Activated naive CD8-positive, alpha-beta T cell treated with anti-CD3 and anti-CD28 coated beads, Interleukin-2, amount 50 U/mL, for 24 hours (primary cell): Measurements from ENCODE around the gene ALKBH5.

Experiments used
- ATAC-seq: fragments of 150-1000 bp; cut with Tn5 transposase; one replicate; pipeline ENCODE4 v1.10.0; 2021
- DNase-seq: peaks from one replicate; pipeline ENCODE4 v3.0.0; 2021
- H3K27ac Mint-ChIP-seq: one replicate; pipeline ENCODE4 v1.8.0; 2021; ENCODE audit warnings: mild to moderate bottlenecking, mixed read lengths
- H3K27me3 Mint-ChIP-seq: one replicate; pipeline ENCODE4 v1.8.0; 2021; ENCODE audit warnings: mixed read lengths
- H3K36me3 Mint-ChIP-seq: one replicate; pipeline ENCODE4 v1.8.0; 2021; ENCODE audit warnings: low read depth, mixed read lengths
- H3K4me1 Mint-ChIP-seq: one replicate; pipeline ENCODE4 v1.8.0; 2021; ENCODE audit warnings: mixed read lengths
- H3K4me3 Mint-ChIP-seq: one replicate; pipeline ENCODE4 v1.8.0; 2021; ENCODE audit warnings: mild to moderate bottlenecking, moderate library complexity, mixed read lengths
- H3K9me3 Mint-ChIP-seq: one replicate; pipeline ENCODE4 v1.8.0; 2021; ENCODE audit warnings: mixed read lengths

Gene ALKBH5

GRCh38 chr17:18183334-18184142 lies at the start of gene ALKBH5:
Gene ALKBH5, plus strand, starts transcription at chr17:18183828. Its CDS starts 416 bp downstream, at chr17:18184244.
- ATAC-seq = peak; percentile 79
- H3K9me3 Mint-ChIP-seq = no peaks in the 10 kb centered on the region

GRCh38 chr17:18136357-18136756 lies 47.3 kb upstream of the ALKBH5 start:
- no peak for DNase-seq
- no peaks in the 10 kb centered on the region for H3K36me3 Mint-ChIP-seq
- no peak for ATAC-seq
- peaks cover 3% of the 10 kb centered on the region for H3K4me1 Mint-ChIP-seq
- H3K27ac Mint-ChIP-seq = no peak overlapping the region
- no peaks in the 10 kb centered on the region for H3K27me3 Mint-ChIP-seq
- H3K9me3 Mint-ChIP-seq = no peaks in the 10 kb centered on the region
- no peak overlapping the region for H3K4me3 Mint-ChIP-seq

More at GRCh38 chr17:18183334-18184142, at the start of gene ALKBH5:
- Mint-ChIP-seq H3K4me3 (peak within 1 kb of the TSS; percentile 96), H3K4me1 (peaks cover 68% of the 10 kb centered on the region), H3K36me3 (peaks cover 39% of the 10 kb centered on the region), H3K27me3 (peaks cover 3% of the 10 kb centered on the region), H3K27ac (peak within 1 kb of the TSS; percentile 98)
- DNase-seq = peak; percentile 97

- no peak overlapping the region for H3K27ac Mint-ChIP-seq
- H3K36me3 Mint-ChIP-seq = no peaks in the 10 kb centered on the region
Measured at GRCh38 chr17:18138065-18138749, 45.4 kb upstream of the ALKBH5 start.

GRCh38 chr17:18139092-18139491 lies 44.5 kb upstream of the ALKBH5 start:
- Mint-ChIP-seq H3K4me1 (peaks cover 4% of the 10 kb centered on the region), H3K27me3 (no peaks in the 10 kb centered on the region), H3K9me3 (no peaks in the 10 kb centered on the region), H3K36me3 (no peaks in the 10 kb centered on the region), H3K27ac (no peak overlapping the region), H3K4me3 (no peak overlapping the region)
- DNase-seq (no peak), ATAC-seq (no peak)

More at GRCh38 chr17:18138065-18138749, 45.4 kb upstream of the ALKBH5 start:
- Mint-ChIP-seq H3K27me3 (no peaks in the 10 kb centered on the region), H3K4me1 (peaks cover 4% of the 10 kb centered on the region), H3K4me3 (no peak overlapping the region), H3K9me3 (no peaks in the 10 kb centered on the region)
- DNase-seq (no peak), ATAC-seq (no peak)

GRCh38 chr17:18139498-18139897 lies 44.1 kb upstream of the ALKBH5 start:
- no peak overlapping the region for H3K27ac Mint-ChIP-seq
- H3K27me3 Mint-ChIP-seq = no peaks in the 10 kb centered on the region

GRCh38 chr17:18139949-18140348 lies 43.7 kb upstream of the ALKBH5 start:
- H3K4me3 Mint-ChIP-seq = no peak overlapping the region
- peaks cover 4% of the 10 kb centered on the region for H3K4me1 Mint-ChIP-seq
- no peak for ATAC-seq
- H3K27me3 Mint-ChIP-seq = no peaks in the 10 kb centered on the region
- H3K27ac Mint-ChIP-seq = no peak overlapping the region
- no peaks in the 10 kb centered on the region for H3K9me3 Mint-ChIP-seq
- no peak for DNase-seq
- H3K36me3 Mint-ChIP-seq = no peaks in the 10 kb centered on the region

More at GRCh38 chr17:18139498-18139897, 44.1 kb upstream of the ALKBH5 start:
- Mint-ChIP-seq H3K36me3 (no peaks in the 10 kb centered on the region), H3K4me3 (no peak overlapping the region), H3K4me1 (peaks cover 4% of the 10 kb centered on the region), H3K9me3 (no peaks in the 10 kb centered on the region)
- ATAC-seq = no peak
- no peak for DNase-seq

GRCh38 chr17:18140648-18141047 lies 43.0 kb upstream of the ALKBH5 start:
- ATAC-seq (no peak), DNase-seq (no peak)
- H3K4me3 Mint-ChIP-seq = no peak overlapping the region
- H3K27ac Mint-ChIP-seq = no peak overlapping the region
- H3K27me3 Mint-ChIP-seq = no peaks in the 10 kb centered on the region
- H3K9me3 Mint-ChIP-seq = no peaks in the 10 kb centered on the region
- no peaks in the 10 kb centered on the region for H3K36me3 Mint-ChIP-seq
- H3K4me1 Mint-ChIP-seq = peaks cover 4% of the 10 kb centered on the region

- H3K4me1 Mint-ChIP-seq = peaks cover 4% of the 10 kb centered on the region
- no peak overlapping the region for H3K4me3 Mint-ChIP-seq
- H3K27ac Mint-ChIP-seq = no peak overlapping the region
- DNase-seq (peak; percentile 42), ATAC-seq (no peak)
- H3K27me3 Mint-ChIP-seq = no peaks in the 10 kb centered on the region
- no peaks in the 10 kb centered on the region for H3K9me3 Mint-ChIP-seq
- no peaks in the 10 kb centered on the region for H3K36me3 Mint-ChIP-seq
Measured at GRCh38 chr17:18141210-18141803, 42.3 kb upstream of the ALKBH5 start.

- Mint-ChIP-seq H3K9me3 (no peaks in the 10 kb centered on the region), H3K4me3 (no peak overlapping the region), H3K4me1 (peaks cover 4% of the 10 kb centered on the region), H3K36me3 (no peaks in the 10 kb centered on the region), H3K27ac (no peak overlapping the region), H3K27me3 (no peaks in the 10 kb centered on the region)
- no peak for ATAC-seq
- no peak for DNase-seq
Measured at GRCh38 chr17:18142417-18142816, 41.2 kb upstream of the ALKBH5 start.

GRCh38 chr17:18143044-18143936 lies 40.3 kb upstream of the ALKBH5 start:
- Mint-ChIP-seq H3K36me3 (no peaks in the 10 kb centered on the region), H3K9me3 (no peaks in the 10 kb centered on the region), H3K4me1 (peaks cover 4% of the 10 kb centered on the region), H3K4me3 (no peak overlapping the region), H3K27me3 (no peaks in the 10 kb centered on the region), H3K27ac (no peak overlapping the region)
- DNase-seq = peak; percentile 21
- no peak for ATAC-seq

GRCh38 chr17:18144261-18144660 lies 39.4 kb upstream of the ALKBH5 start:
- no peak for ATAC-seq
- H3K27ac Mint-ChIP-seq = no peak overlapping the region
- no peaks in the 10 kb centered on the region for H3K36me3 Mint-ChIP-seq
- no peak for DNase-seq
- no peaks in the 10 kb centered on the region for H3K9me3 Mint-ChIP-seq
- no peaks in the 10 kb centered on the region for H3K27me3 Mint-ChIP-seq
- peaks cover 4% of the 10 kb centered on the region for H3K4me1 Mint-ChIP-seq
- H3K4me3 Mint-ChIP-seq = no peak overlapping the region

- Mint-ChIP-seq H3K9me3 (no peaks in the 10 kb centered on the region), H3K4me1 (peaks cover 4% of the 10 kb centered on the region), H3K27me3 (no peaks in the 10 kb centered on the region), H3K36me3 (no peaks in the 10 kb centered on the region), H3K4me3 (no peak overlapping the region), H3K27ac (no peak overlapping the region)
- ATAC-seq (no peak), DNase-seq (no peak)
Measured at GRCh38 chr17:18144855-18145254, 38.8 kb upstream of the ALKBH5 start.

- DNase-seq (no peak), ATAC-seq (no peak)
- Mint-ChIP-seq H3K4me3 (no peak overlapping the region), H3K36me3 (no peaks in the 10 kb centered on the region), H3K4me1 (peaks cover 4% of the 10 kb centered on the region), H3K27me3 (no peaks in the 10 kb centered on the region), H3K9me3 (no peaks in the 10 kb centered on the region), H3K27ac (no peak overlapping the region)
Measured at GRCh38 chr17:18145811-18146210, 37.8 kb upstream of the ALKBH5 start.

- Mint-ChIP-seq H3K36me3 (no peaks in the 10 kb centered on the region), H3K27ac (no peak overlapping the region), H3K4me1 (peaks cover 1% of the 10 kb centered on the region), H3K27me3 (no peaks in the 10 kb centered on the region), H3K4me3 (no peak overlapping the region), H3K9me3 (no peaks in the 10 kb centered on the region)
- ATAC-seq (no peak), DNase-seq (no peak)
Measured at GRCh38 chr17:18146259-18146658, 37.4 kb upstream of the ALKBH5 start.
